Memory B cell (primary cell): ENCODE data around the gene CHCHD3.

Experiments
- ATAC-seq: fragments of 150-1000 bp; cut with Tn5 transposase; 2 replicates; pipeline ENCODE4 v1.10.0; 2021; ENCODE audit warnings: low read depth, mild to moderate bottlenecking, moderate library complexity
- DNase-seq, 2 donors: peaks; one replicate each; pipeline ENCODE4 v3.0.0; 2022; ENCODE audit warnings: low spot score in 2 of 2
- H3K27ac Mint-ChIP-seq: one replicate; pipeline ENCODE4 v1.8.0; 2022; ENCODE audit warnings: mild to moderate bottlenecking, moderate library complexity, mixed read lengths
- H3K27me3 Mint-ChIP-seq: one replicate; pipeline ENCODE4 v1.8.0; 2022; ENCODE audit warnings: mixed read lengths
- H3K36me3 Mint-ChIP-seq: one replicate; pipeline ENCODE4 v1.8.0; 2022; ENCODE audit warnings: mild to moderate bottlenecking, mixed read lengths
- H3K4me1 Mint-ChIP-seq: one replicate; pipeline ENCODE4 v1.8.0; 2022; ENCODE audit warnings: mixed read lengths
- H3K4me3 Mint-ChIP-seq: one replicate; pipeline ENCODE4 v1.8.0; 2022; ENCODE audit warnings: mild to moderate bottlenecking, moderate library complexity, mixed read lengths
- H3K9me3 Mint-ChIP-seq: one replicate; pipeline ENCODE4 v1.8.0; 2022; ENCODE audit warnings: mixed read lengths

The CHCHD3 gene

DNA sequence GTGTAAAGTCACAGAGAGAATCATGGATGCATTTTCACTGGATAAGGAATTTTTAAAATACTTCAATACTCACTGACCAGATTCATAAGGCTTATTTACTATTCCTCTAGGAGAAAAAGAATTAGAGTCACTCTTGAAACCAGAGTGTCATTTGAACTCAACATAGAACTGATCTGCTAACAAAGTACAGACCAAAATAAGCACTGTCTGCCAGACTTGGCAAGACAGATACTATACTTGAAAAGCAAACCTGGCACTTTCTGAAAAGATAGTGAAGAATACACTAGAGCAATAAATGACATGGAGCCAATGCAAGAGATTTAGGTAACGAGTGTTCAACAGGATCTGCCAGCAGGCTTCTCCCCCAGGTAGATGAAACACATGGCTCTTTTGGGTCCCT is 215.3 kb downstream of the CHCHD3 start:
- Mint-ChIP-seq H3K9me3 (peaks cover 4% of the 10 kb centered on the region), H3K27ac (no peak overlapping the region), H3K36me3 (peaks cover 36% of the 10 kb centered on the region), H3K27me3 (no peaks in the 10 kb centered on the region), H3K4me3 (no peak overlapping the region), H3K4me1 (peaks cover 20% of the 10 kb centered on the region)
- DNase-seq, result no peak
- ATAC-seq, result no peak

DNA sequence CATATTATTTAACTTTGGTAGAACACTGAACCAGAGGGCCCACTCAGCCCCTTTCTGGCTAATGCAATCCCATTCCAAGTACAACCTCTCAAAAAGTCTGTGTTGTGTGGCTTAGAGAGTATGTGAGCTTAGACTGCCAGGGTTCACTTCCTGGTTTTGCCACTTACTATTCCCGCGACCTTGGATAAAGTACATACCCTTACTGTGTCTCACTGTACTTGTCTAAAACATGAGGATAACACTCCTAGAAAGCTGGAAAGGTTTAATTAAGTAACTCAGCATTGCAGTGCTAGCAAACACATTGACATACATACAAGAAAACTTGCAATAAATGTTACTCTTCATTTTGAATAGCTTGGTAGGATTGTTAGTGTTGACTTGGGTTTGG is 215.8 kb downstream of the CHCHD3 start:
- H3K27me3 Mint-ChIP-seq, result no peaks in the 10 kb centered on the region
- DNase-seq (no peak), ATAC-seq (no peak)
- H3K9me3 Mint-ChIP-seq, result peaks cover 4% of the 10 kb centered on the region
- H3K27ac Mint-ChIP-seq, result no peak overlapping the region
- peaks cover 38% of the 10 kb centered on the region for H3K36me3 Mint-ChIP-seq
- H3K4me3 Mint-ChIP-seq, result no peak overlapping the region
- peaks cover 17% of the 10 kb centered on the region for H3K4me1 Mint-ChIP-seq

DNA sequence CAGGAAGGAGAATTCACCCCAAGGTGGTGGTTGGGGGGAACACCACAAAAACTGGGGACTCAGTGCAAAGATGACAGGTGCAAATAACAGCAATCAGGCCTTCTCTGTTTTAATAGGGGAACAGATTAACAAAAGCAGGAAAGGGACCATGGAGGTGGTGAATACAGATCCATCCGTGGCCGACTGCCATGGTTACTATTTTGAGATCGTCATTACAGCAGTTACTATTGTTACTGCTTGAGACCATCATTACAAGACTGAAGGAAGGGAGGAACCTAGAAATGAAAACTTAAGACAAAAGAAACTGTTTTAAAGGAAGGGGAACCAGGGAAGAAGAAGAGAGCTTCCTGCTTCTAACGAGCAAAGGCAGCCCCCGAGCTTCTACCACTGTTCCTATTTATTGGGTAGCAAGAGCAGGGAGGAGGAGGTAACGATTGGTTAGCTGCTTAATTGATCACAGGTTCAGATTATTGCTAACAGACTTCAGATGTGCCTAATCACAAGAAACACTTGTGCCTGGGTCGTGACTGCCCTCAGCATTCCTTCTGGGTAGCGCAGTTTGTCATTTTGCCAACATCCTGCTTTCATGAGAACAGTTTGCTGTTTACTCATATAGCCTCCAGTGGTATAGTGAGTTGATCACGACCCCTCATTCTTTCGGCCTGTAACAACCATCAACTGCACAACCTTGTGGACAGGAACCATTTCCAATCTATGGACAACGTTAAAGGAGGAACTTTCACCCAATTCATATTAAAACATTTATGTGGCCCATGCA is 216.3 kb downstream of the CHCHD3 start:
- Mint-ChIP-seq H3K9me3 (peaks cover 4% of the 10 kb centered on the region), H3K4me3 (no peak overlapping the region), H3K36me3 (peaks cover 42% of the 10 kb centered on the region), H3K27ac (no peak overlapping the region), H3K4me1 (peaks cover 17% of the 10 kb centered on the region), H3K27me3 (no peaks in the 10 kb centered on the region)
- no peak for ATAC-seq
- no peak for DNase-seq

DNA sequence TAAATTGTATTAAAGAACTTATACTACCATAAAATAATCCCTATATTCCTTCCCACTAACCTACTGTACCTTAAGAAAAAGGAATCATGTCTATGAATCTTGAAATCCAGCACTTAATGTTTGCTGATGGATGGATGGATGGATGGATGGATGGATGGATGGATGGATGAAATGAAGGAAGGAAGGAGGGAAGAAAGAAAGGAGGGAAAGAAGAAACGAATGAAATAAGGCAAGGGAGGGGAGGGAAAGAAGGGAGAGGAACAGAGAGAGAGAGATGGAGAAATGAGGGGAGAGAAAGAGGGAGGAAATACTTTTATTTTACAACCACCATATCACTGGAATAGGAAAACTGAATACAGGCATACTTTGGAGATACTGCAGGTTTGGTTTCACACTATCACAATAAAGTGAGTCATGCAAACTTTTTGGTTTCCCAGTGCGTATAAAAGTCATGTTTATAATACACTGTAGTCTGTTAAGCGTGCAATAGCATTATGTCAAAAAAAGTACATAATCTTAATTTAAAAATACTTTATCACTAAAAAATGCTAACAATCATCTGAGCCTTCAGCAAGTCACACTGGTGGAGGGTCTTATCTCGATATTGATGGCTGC is 219.8 kb downstream of the CHCHD3 start:
- no peaks in the 10 kb centered on the region for H3K27me3 Mint-ChIP-seq
- no peak overlapping the region for H3K27ac Mint-ChIP-seq

DNA sequence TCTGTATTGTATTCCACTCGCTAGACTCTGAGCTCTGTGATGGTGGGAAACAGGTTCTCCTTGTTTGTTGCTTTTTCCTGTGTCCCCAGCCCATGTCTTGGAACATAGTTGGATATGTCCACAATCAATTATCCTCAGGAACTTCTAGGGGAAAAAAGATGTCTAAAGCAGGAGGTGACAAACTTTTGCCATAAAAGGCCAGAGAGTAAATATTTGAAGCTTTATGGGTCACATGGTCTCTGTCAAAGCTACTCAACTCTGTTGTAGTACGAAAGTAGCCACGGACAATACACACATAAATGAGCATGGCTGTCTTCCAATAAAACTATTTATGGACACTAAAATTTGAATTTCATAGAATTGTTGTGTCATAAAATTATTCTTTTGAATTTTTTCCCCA is 220.5 kb downstream of the CHCHD3 start:
- H3K4me3 Mint-ChIP-seq, result no peak overlapping the region
- ATAC-seq, result no peak
- peaks cover 39% of the 10 kb centered on the region for H3K36me3 Mint-ChIP-seq
- peaks cover 16% of the 10 kb centered on the region for H3K4me1 Mint-ChIP-seq
- DNase-seq, result no peak
- H3K9me3 Mint-ChIP-seq, result peaks cover 4% of the 10 kb centered on the region
- H3K27me3 Mint-ChIP-seq, result no peaks in the 10 kb centered on the region
- no peak overlapping the region for H3K27ac Mint-ChIP-seq

More for the DNA sequence above, 219.8 kb downstream of the CHCHD3 start:
- no peak for DNase-seq
- H3K4me3 Mint-ChIP-seq, result no peak overlapping the region
- peaks cover 16% of the 10 kb centered on the region for H3K4me1 Mint-ChIP-seq
- peaks cover 42% of the 10 kb centered on the region for H3K36me3 Mint-ChIP-seq
- H3K9me3 Mint-ChIP-seq, result peaks cover 4% of the 10 kb centered on the region
- ATAC-seq, result no peak

DNA sequence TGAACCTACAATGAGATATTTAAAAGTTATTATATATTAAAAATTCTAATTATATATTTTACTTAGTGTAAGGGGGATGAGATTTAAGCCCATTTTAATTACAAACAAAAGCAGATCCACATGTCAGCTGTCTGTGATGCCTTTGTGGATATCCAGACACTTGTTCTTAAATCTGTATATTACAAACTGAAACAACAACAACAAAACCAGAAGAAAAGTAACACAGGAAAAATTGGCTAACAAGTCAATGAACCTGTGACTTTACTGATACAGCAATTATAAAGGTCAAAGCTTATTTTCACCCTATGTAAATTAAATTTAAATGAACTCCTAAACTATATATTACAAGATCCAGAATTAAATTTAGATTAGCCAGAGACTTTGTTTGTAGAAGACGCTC is 222.7 kb downstream of the CHCHD3 start:
- no peak overlapping the region for H3K27ac Mint-ChIP-seq
- H3K4me1 Mint-ChIP-seq, result peaks cover 12% of the 10 kb centered on the region
- peaks cover 29% of the 10 kb centered on the region for H3K36me3 Mint-ChIP-seq
- ATAC-seq (no peak), DNase-seq (no peak)
- H3K9me3 Mint-ChIP-seq, result peaks cover 4% of the 10 kb centered on the region
- H3K4me3 Mint-ChIP-seq, result no peak overlapping the region
- H3K27me3 Mint-ChIP-seq, result no peaks in the 10 kb centered on the region

DNA sequence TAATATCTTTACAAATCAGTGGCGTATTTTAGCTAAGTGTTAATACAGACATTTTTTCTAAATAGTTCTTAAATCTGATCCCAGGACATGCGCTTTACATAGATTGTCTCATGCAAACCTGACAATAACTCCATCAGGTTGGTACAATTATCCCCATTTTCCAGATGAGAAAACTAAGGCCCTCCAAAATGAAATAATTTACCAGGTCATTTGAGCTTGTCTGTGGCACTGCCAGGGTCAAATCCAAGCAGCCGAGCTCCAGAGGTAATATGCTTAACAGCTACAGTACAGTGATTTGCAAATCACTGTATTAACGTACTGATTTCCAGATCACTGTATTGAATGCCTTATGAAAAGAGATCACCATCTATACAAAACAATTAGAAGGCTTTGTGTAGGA is 223.1 kb downstream of the CHCHD3 start:
- no peak for ATAC-seq
- H3K4me1 Mint-ChIP-seq, result peaks cover 12% of the 10 kb centered on the region
- H3K36me3 Mint-ChIP-seq, result peaks cover 25% of the 10 kb centered on the region
- H3K9me3 Mint-ChIP-seq, result no peaks in the 10 kb centered on the region
- no peaks in the 10 kb centered on the region for H3K27me3 Mint-ChIP-seq
- DNase-seq, result no peak
- H3K27ac Mint-ChIP-seq, result no peak overlapping the region
- H3K4me3 Mint-ChIP-seq, result no peak overlapping the region

DNA sequence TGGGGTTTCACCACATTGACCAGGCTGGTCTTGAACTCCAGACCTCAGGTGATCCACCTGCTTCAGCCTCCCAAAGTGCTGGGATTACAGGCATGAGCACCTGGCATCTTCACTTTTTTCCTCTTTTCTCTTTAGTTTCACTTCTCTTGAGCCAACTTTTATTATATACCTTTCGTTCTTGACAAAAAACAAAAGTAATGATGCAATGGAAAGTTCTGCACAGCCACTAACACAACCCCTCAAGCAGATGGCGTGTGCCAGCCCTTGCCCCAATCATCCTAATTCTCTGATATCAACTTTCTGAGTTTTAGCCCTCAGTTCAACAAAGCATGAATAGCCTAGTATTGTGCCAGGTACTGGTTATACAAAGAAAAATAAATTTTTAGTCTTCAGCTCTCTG is 223.6 kb downstream of the CHCHD3 start:
- DNase-seq (no peak), ATAC-seq (no peak)
- H3K27me3 Mint-ChIP-seq, result no peaks in the 10 kb centered on the region
- peaks cover 25% of the 10 kb centered on the region for H3K36me3 Mint-ChIP-seq
- no peak overlapping the region for H3K4me3 Mint-ChIP-seq
- peak overlapping the region; percentile 4 for H3K27ac Mint-ChIP-seq
- H3K9me3 Mint-ChIP-seq, result no peaks in the 10 kb centered on the region
- peaks cover 12% of the 10 kb centered on the region for H3K4me1 Mint-ChIP-seq

DNA sequence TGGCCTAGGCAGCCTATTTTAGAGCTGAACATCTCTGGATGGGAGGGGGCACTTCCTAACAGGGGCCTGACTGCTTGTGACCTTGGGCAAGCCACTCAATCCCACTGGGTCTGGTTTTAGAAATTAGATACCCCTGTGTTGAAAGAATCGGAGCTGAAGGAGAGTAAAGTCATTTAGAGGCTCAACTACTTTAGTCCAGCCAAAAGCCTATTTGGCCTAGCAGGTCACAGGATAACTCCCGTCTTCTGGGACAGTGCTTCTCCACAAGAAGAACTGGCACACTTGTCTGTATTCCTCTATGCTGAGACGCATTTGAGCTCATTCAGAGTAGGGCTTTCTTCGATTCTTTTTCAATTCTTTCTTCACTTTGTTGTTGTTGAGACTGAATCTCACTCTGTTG is 224.2 kb downstream of the CHCHD3 start:
- Mint-ChIP-seq H3K36me3 (peaks cover 20% of the 10 kb centered on the region), H3K4me1 (peaks cover 10% of the 10 kb centered on the region), H3K9me3 (no peaks in the 10 kb centered on the region), H3K27me3 (no peaks in the 10 kb centered on the region), H3K27ac (peak overlapping the region; percentile 4), H3K4me3 (no peak overlapping the region)
- no peak for DNase-seq
- ATAC-seq, result no peak

DNA sequence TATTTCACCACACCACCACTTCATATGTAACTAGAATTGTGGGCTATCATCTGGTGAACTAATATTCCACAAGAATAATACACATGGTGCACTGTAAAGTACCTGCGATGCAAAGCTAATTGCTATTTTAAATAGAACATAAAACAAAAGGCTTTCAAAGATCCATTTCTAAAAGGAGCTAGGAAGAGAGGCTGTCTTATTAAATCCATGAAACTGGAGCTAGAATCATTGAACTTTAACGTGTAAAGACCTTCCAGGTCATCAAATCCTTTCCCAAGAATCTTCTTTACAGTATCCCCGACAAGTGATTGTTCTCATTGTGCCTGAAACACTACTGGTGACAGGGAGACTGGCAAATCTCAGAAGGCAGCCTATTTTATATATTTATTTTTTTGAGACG is 224.9 kb downstream of the CHCHD3 start:
- Mint-ChIP-seq H3K9me3 (no peaks in the 10 kb centered on the region), H3K4me1 (peaks cover 12% of the 10 kb centered on the region), H3K27me3 (no peaks in the 10 kb centered on the region), H3K4me3 (no peak overlapping the region), H3K36me3 (peaks cover 21% of the 10 kb centered on the region), H3K27ac (no peak overlapping the region)
- no peak for DNase-seq
- no peak for ATAC-seq

DNA sequence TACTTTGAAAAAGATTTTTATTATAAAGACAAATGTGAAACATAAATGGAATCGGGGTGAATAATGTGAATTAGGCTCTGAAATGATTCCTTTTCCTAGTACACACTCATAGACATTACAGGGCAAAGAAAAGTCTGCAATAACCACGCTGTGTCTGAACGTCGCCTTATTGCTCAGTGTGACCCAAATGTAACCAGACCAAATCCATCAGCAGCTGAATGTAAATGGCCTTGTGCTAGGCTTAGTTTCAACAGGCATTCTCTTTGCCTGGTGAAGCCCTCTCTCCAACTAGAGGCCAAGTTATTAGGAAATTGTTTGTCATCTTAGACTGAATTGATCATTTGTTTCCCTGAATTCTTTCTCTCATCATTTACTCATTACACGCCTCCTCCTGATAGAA is 225.5 kb downstream of the CHCHD3 start:
- Mint-ChIP-seq H3K9me3 (peaks cover 1% of the 10 kb centered on the region), H3K27ac (peak overlapping the region; percentile 47), H3K27me3 (no peaks in the 10 kb centered on the region), H3K4me1 (peaks cover 10% of the 10 kb centered on the region), H3K36me3 (peaks cover 23% of the 10 kb centered on the region), H3K4me3 (no peak overlapping the region)
- DNase-seq, result no peak
- no peak for ATAC-seq

DNA sequence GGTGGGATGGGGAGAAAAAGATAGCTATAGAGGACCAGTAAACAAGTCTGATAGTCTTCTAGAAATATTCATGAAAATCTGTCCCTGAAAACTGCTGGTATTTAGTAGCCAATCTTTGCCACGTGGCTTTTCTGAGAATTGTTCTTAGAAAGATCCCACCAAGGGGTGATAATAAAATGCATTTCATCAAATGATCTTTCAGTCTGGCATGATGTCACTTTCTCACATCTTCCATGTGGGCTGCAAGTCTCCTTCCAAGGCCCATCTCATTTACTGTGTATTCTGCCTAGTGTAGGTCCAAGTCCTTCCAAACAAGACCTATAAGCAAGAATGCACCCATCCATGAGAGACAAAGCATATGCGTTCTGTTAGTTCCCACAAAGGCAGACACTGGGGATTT is 226.0 kb downstream of the CHCHD3 start:
- peaks cover 21% of the 10 kb centered on the region for H3K36me3 Mint-ChIP-seq
- peaks cover 2% of the 10 kb centered on the region for H3K9me3 Mint-ChIP-seq
- ATAC-seq (no peak), DNase-seq (no peak)
- peaks cover 11% of the 10 kb centered on the region for H3K4me1 Mint-ChIP-seq
- H3K27ac Mint-ChIP-seq, result peak overlapping the region; percentile 47
- no peaks in the 10 kb centered on the region for H3K27me3 Mint-ChIP-seq
- H3K4me3 Mint-ChIP-seq, result no peak overlapping the region

DNA sequence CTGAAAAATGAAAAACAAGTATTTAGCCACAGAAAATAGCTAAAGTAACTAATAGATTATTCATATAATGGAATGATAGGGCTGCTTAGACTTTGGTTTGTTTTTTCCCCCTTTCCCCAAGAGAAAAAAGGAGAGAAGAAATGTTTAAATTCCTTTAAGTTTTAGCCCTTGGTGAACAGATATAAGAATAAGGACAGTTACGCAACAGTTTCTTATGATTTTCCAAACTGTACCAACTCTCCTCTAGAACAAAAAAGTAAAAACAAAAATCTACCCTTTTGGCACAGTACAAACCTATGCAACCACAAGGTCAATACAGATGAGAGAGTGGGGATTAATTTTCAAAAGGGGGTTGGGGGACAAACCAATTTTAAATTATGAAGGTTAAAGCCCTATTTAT is 227.7 kb downstream of the CHCHD3 start:
- DNase-seq, result no peak
- no peak overlapping the region for H3K4me3 Mint-ChIP-seq
- H3K27ac Mint-ChIP-seq, result no peak overlapping the region
- no peaks in the 10 kb centered on the region for H3K27me3 Mint-ChIP-seq
- peaks cover 2% of the 10 kb centered on the region for H3K9me3 Mint-ChIP-seq
- peaks cover 9% of the 10 kb centered on the region for H3K4me1 Mint-ChIP-seq
- peaks cover 22% of the 10 kb centered on the region for H3K36me3 Mint-ChIP-seq
- no peak for ATAC-seq

DNA sequence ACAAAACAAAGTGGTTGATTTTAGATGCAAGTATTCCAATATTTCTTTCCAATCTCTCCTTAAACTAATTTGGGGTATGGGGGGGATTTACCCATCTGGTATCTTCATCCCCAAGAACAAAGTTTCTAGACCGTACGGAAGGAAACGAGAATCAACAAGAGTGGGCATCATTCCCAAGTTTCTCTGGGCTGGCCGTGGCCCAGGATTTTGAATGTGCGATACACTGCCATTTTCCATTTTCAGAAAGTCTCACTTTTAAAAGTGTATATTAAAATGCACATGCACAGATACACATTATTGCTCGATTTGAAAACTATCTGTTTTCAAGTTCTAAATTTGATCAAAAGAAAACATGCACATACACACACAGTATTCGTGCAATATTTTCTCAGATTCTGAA is 234.5 kb downstream of the CHCHD3 start:
- Mint-ChIP-seq H3K36me3 (peaks cover 19% of the 10 kb centered on the region), H3K27me3 (no peaks in the 10 kb centered on the region), H3K4me3 (no peak overlapping the region), H3K9me3 (peaks cover 2% of the 10 kb centered on the region), H3K27ac (no peak overlapping the region), H3K4me1 (peaks cover 2% of the 10 kb centered on the region)
- no peak for DNase-seq
- ATAC-seq, result no peak

DNA sequence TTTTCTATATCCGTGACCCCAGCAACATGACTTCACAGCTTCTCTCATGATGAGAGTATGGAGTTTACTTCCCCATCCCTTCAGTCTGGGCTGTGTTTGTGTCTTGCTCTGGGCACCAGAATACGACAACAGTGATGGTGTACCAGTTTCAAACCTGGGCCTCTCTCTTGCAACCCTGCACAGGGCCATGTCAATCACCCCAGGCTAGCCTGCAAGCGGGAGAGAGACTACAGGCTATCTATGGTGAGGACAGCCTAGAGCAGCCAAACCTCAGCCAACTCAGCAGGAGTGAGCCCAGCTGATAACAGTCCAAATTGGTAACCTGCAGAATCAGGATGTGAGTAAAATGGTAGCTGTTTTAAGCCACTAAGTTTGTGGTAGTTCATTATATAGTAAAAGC is 235.8 kb downstream of the CHCHD3 start:
- H3K4me1 Mint-ChIP-seq, result no peaks in the 10 kb centered on the region
- H3K27me3 Mint-ChIP-seq, result no peaks in the 10 kb centered on the region
- H3K36me3 Mint-ChIP-seq, result peaks cover 18% of the 10 kb centered on the region
- H3K4me3 Mint-ChIP-seq, result no peak overlapping the region
- no peak for ATAC-seq
- H3K9me3 Mint-ChIP-seq, result no peaks in the 10 kb centered on the region
- H3K27ac Mint-ChIP-seq, result no peak overlapping the region
- DNase-seq, result no peak
